ENCODE data around the gene BLOC1S3.

Gene BLOC1S3

GRCh38 chr19:45135176-45135885 lies 43.3 kb upstream of the BLOC1S3 start:
- TF ChIP-seq CTCF (IDR thresholded peaks at IDR 0.05): no peak
- Mint-ChIP-seq H3K4me1 (peaks cover 56% of the 10 kb centered on the region), H3K27me3 (ENCODE audit: low read depth, poor library complexity) (no peaks in the 10 kb centered on the region), H3K27ac (peak overlapping the region; percentile 70), H3K9me3 (no peaks in the 10 kb centered on the region), H3K36me3 (ENCODE audit: low read depth) (no peaks in the 10 kb centered on the region), H3K4me3 (no peak overlapping the region)
- no peak for DNase-seq

GRCh38 chr19:45136507-45137178 lies 41.9 kb upstream of the BLOC1S3 start:
- Mint-ChIP-seq H3K27ac (peak overlapping the region; percentile 94), H3K4me3 (no peak overlapping the region), H3K9me3 (no peaks in the 10 kb centered on the region), H3K36me3 (ENCODE audit: low read depth) (peaks cover 5% of the 10 kb centered on the region), H3K4me1 (peaks cover 43% of the 10 kb centered on the region), H3K27me3 (ENCODE audit: low read depth, poor library complexity) (no peaks in the 10 kb centered on the region)
- no peak for TF ChIP-seq CTCF (IDR thresholded peaks at IDR 0.05)
- DNase-seq: no peak

- H3K36me3 Mint-ChIP-seq (ENCODE audit: low read depth): peaks cover 5% of the 10 kb centered on the region
- DNase-seq: no peak
- peaks cover 39% of the 10 kb centered on the region for H3K4me1 Mint-ChIP-seq
- peak overlapping the region; percentile 94 for H3K27ac Mint-ChIP-seq
- H3K4me3 Mint-ChIP-seq: no peak overlapping the region
- no peaks in the 10 kb centered on the region for H3K9me3 Mint-ChIP-seq
- TF ChIP-seq CTCF (IDR thresholded peaks at IDR 0.05): no peak
- H3K27me3 Mint-ChIP-seq (ENCODE audit: low read depth, poor library complexity): no peaks in the 10 kb centered on the region
These were observed 41.3 kb upstream of the BLOC1S3 start for GRCh38 chr19:45137179-45137761.

GRCh38 chr19:45138303-45138751 lies 40.3 kb upstream of the BLOC1S3 start:
- TF ChIP-seq CTCF (IDR thresholded peaks at IDR 0.05): no peak
- Mint-ChIP-seq H3K36me3 (ENCODE audit: low read depth) (peaks cover 15% of the 10 kb centered on the region), H3K4me3 (no peak overlapping the region), H3K9me3 (no peaks in the 10 kb centered on the region), H3K4me1 (peaks cover 46% of the 10 kb centered on the region), H3K27me3 (ENCODE audit: low read depth, poor library complexity) (no peaks in the 10 kb centered on the region), H3K27ac (peak overlapping the region; percentile 69)
- DNase-seq: no peak

- Mint-ChIP-seq H3K27me3 (ENCODE audit: low read depth, poor library complexity) (no peaks in the 10 kb centered on the region), H3K4me3 (no peak overlapping the region), H3K9me3 (no peaks in the 10 kb centered on the region), H3K4me1 (peaks cover 37% of the 10 kb centered on the region), H3K36me3 (ENCODE audit: low read depth) (peaks cover 19% of the 10 kb centered on the region), H3K27ac (peak overlapping the region; percentile 57)
- TF ChIP-seq CTCF (IDR thresholded peaks at IDR 0.05): no peak
- no peak for DNase-seq
These were observed 39.1 kb upstream of the BLOC1S3 start for GRCh38 chr19:45139286-45140143.

All from nephron progenitor cell (in vitro differentiated cells).